ENCODE data around the gene SLC6A15. TPM values are rescaled to one million over a fixed set of nuclear protein-coding genes. Genes with fewer than 3 reads are reported as not detected.

Gene SLC6A15
- total RNA-seq, 1 donor from 2014 or later: 65.0 TPM

GRCh38 chr12:84891106-84891838, 21.3 kb downstream of the SLC6A15 start:
- no peak for TF ChIP-seq CTCF (IDR thresholded peaks at IDR 0.05; ENCODE audit: insufficient read depth, low read length, severe bottlenecking)

GRCh38 chr12:84889818-84890217, 22.8 kb downstream of the SLC6A15 start:
- H3K4me3 ChIP-seq (ENCODE audit: low read depth, low read length): no peak overlapping the region
- no peaks in the 10 kb centered on the region for H3K27me3 ChIP-seq (ENCODE audit: control insufficient read depth, insufficient read depth, low read length)
- no peaks in the 10 kb centered on the region for H3K36me3 ChIP-seq (ENCODE audit: control insufficient read depth, insufficient read depth, low read length)
- FAIRE-seq (no peak), DNase-seq (ENCODE audit: low read depth) (peak; percentile 50)
- TF ChIP-seq CTCF (IDR thresholded peaks at IDR 0.05; ENCODE audit: insufficient read depth, low read length, severe bottlenecking): no peak

More at GRCh38 chr12:84891106-84891838, 21.3 kb downstream of the SLC6A15 start:
- FAIRE-seq (no peak), DNase-seq (ENCODE audit: low read depth) (no peak)
- Histone ChIP-seq H3K36me3 (ENCODE audit: control insufficient read depth, insufficient read depth, low read length) (no peaks in the 10 kb centered on the region), H3K27me3 (ENCODE audit: control insufficient read depth, insufficient read depth, low read length) (no peaks in the 10 kb centered on the region), H3K4me3 (ENCODE audit: low read depth, low read length) (no peak overlapping the region)

- FAIRE-seq: no peak
- TF ChIP-seq CTCF (IDR thresholded peaks at IDR 0.05; ENCODE audit: insufficient read depth, low read length, severe bottlenecking): no peak
These were observed 23.7 kb downstream of the SLC6A15 start for GRCh38 chr12:84888861-84889260.

GRCh38 chr12:84877340-84877739, 35.3 kb downstream of the SLC6A15 start:
- no peak for TF ChIP-seq CTCF (IDR thresholded peaks at IDR 0.05; ENCODE audit: insufficient read depth, low read length, severe bottlenecking)
- FAIRE-seq (no peak), DNase-seq (ENCODE audit: low read depth) (no peak)
- no peak overlapping the region for H3K4me3 ChIP-seq (ENCODE audit: low read depth, low read length)
- no peaks in the 10 kb centered on the region for H3K27me3 ChIP-seq (ENCODE audit: control insufficient read depth, insufficient read depth, low read length)
- no peaks in the 10 kb centered on the region for H3K36me3 ChIP-seq (ENCODE audit: control insufficient read depth, insufficient read depth, low read length)

More at GRCh38 chr12:84888861-84889260, 23.7 kb downstream of the SLC6A15 start:
- H3K4me3 ChIP-seq (ENCODE audit: low read depth, low read length): no peak overlapping the region
- no peaks in the 10 kb centered on the region for H3K27me3 ChIP-seq (ENCODE audit: control insufficient read depth, insufficient read depth, low read length)
- no peak for DNase-seq (ENCODE audit: low read depth)
- no peaks in the 10 kb centered on the region for H3K36me3 ChIP-seq (ENCODE audit: control insufficient read depth, insufficient read depth, low read length)

GRCh38 chr12:84875241-84875640, 37.4 kb downstream of the SLC6A15 start:
- Histone ChIP-seq H3K36me3 (ENCODE audit: control insufficient read depth, insufficient read depth, low read length) (peaks cover 2% of the 10 kb centered on the region), H3K27me3 (ENCODE audit: control insufficient read depth, insufficient read depth, low read length) (no peaks in the 10 kb centered on the region), H3K4me3 (ENCODE audit: low read depth, low read length) (no peak overlapping the region)
- FAIRE-seq (no peak), DNase-seq (ENCODE audit: low read depth) (no peak)
- no peak for TF ChIP-seq CTCF (IDR thresholded peaks at IDR 0.05; ENCODE audit: insufficient read depth, low read length, severe bottlenecking)

GRCh38 chr12:84874825-84875139, 37.8 kb downstream of the SLC6A15 start:
- Histone ChIP-seq H3K36me3 (ENCODE audit: control insufficient read depth, insufficient read depth, low read length) (peaks cover 2% of the 10 kb centered on the region), H3K4me3 (ENCODE audit: low read depth, low read length) (no peak overlapping the region), H3K27me3 (ENCODE audit: control insufficient read depth, insufficient read depth, low read length) (no peaks in the 10 kb centered on the region)
- FAIRE-seq: no peak
- TF ChIP-seq CTCF (IDR thresholded peaks at IDR 0.05; ENCODE audit: insufficient read depth, low read length, severe bottlenecking): no peak
- DNase-seq (ENCODE audit: low read depth): no peak

Measured in bronchial epithelial cell (primary cell).